SU-DHL-6 (cell line): Measurements from ENCODE around the gene NKX2-2.

Experiments
- CTCF ChIP-seq: fragments of 200-600 bp; sonication (generic); IDR thresholded peaks from one replicate; pipeline ENCODE4 v1.5.1; 2017; ENCODE audit warnings: antibody characterized with exemption, mild to moderate bottlenecking, low read length, moderate library complexity; ENCODE audit not compliant: insufficient read depth, poor library complexity, severe bottlenecking
- EZH2phosphoT487 ChIP-seq: fragments of 200-600 bp; sonication (generic), shearing (Covaris generic); conservative IDR thresholded peaks from 2 replicates; pipeline ENCODE4 v1.6.1; 2018; ENCODE audit warnings: mild to moderate bottlenecking, antibody characterized with exemption, low read length, moderate library complexity, mixed read lengths

GRCh38 chr20:21501184-21501583 lies 12.7 kb downstream of the NKX2-2 start:
- no peak for TF ChIP-seq CTCF
- TF ChIP-seq EZH2phosphoT487 = no peak
